HCT116 (cell line): Measurements from ENCODE around the gene EXOC4. TPM values are rescaled to one million over a fixed set of nuclear protein-coding genes. Genes with fewer than 3 reads are reported as not detected.

Experiments used
- ATAC-seq: fragments of 200-7000 bp; cut with Tn5 transposase; 2 replicates; pipeline ENCODE4 v1.9.1; 2020; ENCODE audit warnings: mild to moderate bottlenecking, moderate library complexity
- BruUV-seq: library from RNA; stranded (reverse); fragments of 400-500 nt; replicated peaks from 2 replicates; lab custom pipeline; 2021; lab: Mats Ljungman, UMichigan
- CTCF ChIA-PET: fragments of 300-600 bp; sonication (Branson Sonifier 250); formaldehyde crosslinking; loops from one replicate; lab custom pipeline; 2021; ENCODE audit warnings: antibody characterized with exemption; lab: Charles Lee
- POLR2A ChIA-PET: fragments of 300-600, 350-600 bp; sonication (Branson Sonifier 250); formaldehyde crosslinking; loops from one replicate; lab custom pipeline; 2021; ENCODE audit warnings: antibody characterized with exemption; lab: Charles Lee
- RAD21 ChIA-PET, 2 experiments: fragments of 300-600 bp; sonication (Branson Sonifier 250); formaldehyde crosslinking; loops; one replicate each; lab custom pipeline; 2023; ENCODE audit warnings: low total read pairs in 2 of 2; ENCODE audit not compliant: uncharacterized antibody in 2 of 2, unreplicated experiment in 2 of 2, low non-redundant PET in 1 of 2; lab: Charles Lee
- DNase-seq: peaks from one replicate; pipeline ENCODE4 v3.0.0-alpha.2; 2010; ENCODE audit warnings: low read depth, low spot score
- H2AFZ ChIP-seq: fragments of 200-600 bp; shearing (Covaris generic), sonication (generic); 2 replicates; pipeline ENCODE4 v1.6.1; 2017; ENCODE audit warnings: low read depth, mixed run types, mixed read lengths, antibody characterized with exemption, low read length; ENCODE audit not compliant: poor library complexity, severe bottlenecking
- H3K27ac ChIP-seq: 2 replicates; pipeline ENCODE4 v1.5.1; 2012; ENCODE audit warnings: low read depth, low read length
- H3K27me3 ChIP-seq: fragments of 200-600 bp; sonication (generic); 2 replicates; pipeline ENCODE4 v1.6.1; 2016; ENCODE audit warnings: mixed run types, low read length, mixed read lengths; ENCODE audit not compliant: insufficient read depth
- H3K36me3 ChIP-seq, 2 experiments: fragments of 200-500 bp in 1 of 2; fragments of 200-600 bp in 1 of 2; sonication (Bioruptor generic) in 1 of 2; sonication (generic) in 1 of 2; 2 replicates each; pipeline versions ENCODE4 v1.5.1 to v1.6.1; 2014 to 2016; ENCODE audit warnings: low read length in 2 of 2, inconsistent platforms in 1 of 2, mixed read lengths in 1 of 2, mixed run types in 1 of 2; ENCODE audit not compliant: insufficient read depth in 2 of 2, control insufficient read depth in 1 of 2
- H3K4me1 ChIP-seq, 2 experiments: fragments of 200-600 bp in 1 of 2; sonication (generic) in 1 of 2; 2 replicates each; pipeline versions ENCODE4 v1.5.1 to v1.6.1; 2012 to 2017; ENCODE audit warnings: low read length in 2 of 2, inconsistent platforms in 1 of 2, mild to moderate bottlenecking in 1 of 2, mixed read lengths in 1 of 2, mixed run types in 1 of 2, moderate library complexity in 1 of 2; ENCODE audit not compliant: insufficient read depth in 2 of 2, control insufficient read depth in 1 of 2
- H3K4me2 ChIP-seq: fragments of 200-600 bp; sonication (generic); 2 replicates; pipeline ENCODE4 v1.6.1; 2017; ENCODE audit warnings: mixed run types, low read length, mixed read lengths
- H3K4me3 ChIP-seq, 2 experiments: fragments of 200-600 bp in 1 of 2; sonication (generic) in 1 of 2; replicated peaks in 1 of 2; 2 replicates each; pipeline ENCODE4 v1.5.1; 2011 to 2016; ENCODE audit warnings: low read length in 2 of 2, control low read depth in 1 of 2, low read depth in 1 of 2, mild to moderate bottlenecking in 1 of 2, mixed read lengths in 1 of 2, mixed run types in 1 of 2
- H3K79me2 ChIP-seq: fragments of 200-600 bp; sonication (generic); 2 replicates; pipeline ENCODE4 v1.6.1; 2017; ENCODE audit warnings: mild to moderate bottlenecking, mixed run types, low read length, moderate library complexity, mixed read lengths; ENCODE audit not compliant: insufficient read depth
- H3K9ac ChIP-seq: fragments of 200-600 bp; sonication (generic); 2 replicates; pipeline ENCODE4 v1.6.1; 2016; ENCODE audit warnings: low read length, mixed read lengths
- H3K9me2 ChIP-seq: fragments of 200-600 bp; sonication (generic), shearing (Covaris generic); 2 replicates; pipeline ENCODE4 v1.6.1; 2017; ENCODE audit warnings: mixed run types, mild to moderate bottlenecking, moderate library complexity; ENCODE audit not compliant: insufficient read depth
- H3K9me3 ChIP-seq, 2 experiments: fragments of 200-500 bp in 1 of 2; fragments of 200-600 bp in 1 of 2; sonication (Bioruptor generic) in 1 of 2; sonication (generic) in 1 of 2; 2 replicates each; pipeline ENCODE4 v1.6.1; 2014 to 2017; ENCODE audit warnings: low read length in 2 of 2, mixed read lengths in 2 of 2, inconsistent platforms in 1 of 2, low read depth in 1 of 2, mild to moderate bottlenecking in 1 of 2, mixed run types in 1 of 2, moderate library complexity in 1 of 2; ENCODE audit not compliant: control insufficient read depth in 1 of 2, insufficient read depth in 1 of 2
- H4K20me1 ChIP-seq: fragments of 200-600 bp; sonication (generic), shearing (Covaris generic); 2 replicates; pipeline ENCODE4 v1.6.1; 2017; ENCODE audit warnings: mixed run types, mild to moderate bottlenecking, moderate library complexity; ENCODE audit not compliant: insufficient read depth
- CBX3 ChIP-seq: IDR thresholded peaks from 2 replicates; pipeline ENCODE4 v1.6.1; 2012; ENCODE audit warnings: low read depth
- CEBPB ChIP-seq: IDR thresholded peaks from 2 replicates; pipeline ENCODE4 v1.6.1; 2012; ENCODE audit warnings: low read depth
- EGR1 ChIP-seq: IDR thresholded peaks from 2 replicates; pipeline ENCODE4 v1.6.1; 2012; ENCODE audit warnings: low read depth
- ELF1 ChIP-seq: IDR thresholded peaks from 2 replicates; pipeline ENCODE4 v1.6.1; 2012; ENCODE audit warnings: low read depth, borderline replicate concordance
- EZH2 ChIP-seq: fragments of 200-600 bp; sonication (generic); IDR thresholded peaks from 2 replicates; pipeline ENCODE4 v1.6.1; 2017; ENCODE audit warnings: antibody characterized with exemption, mixed run types
- FOSL1 ChIP-seq: IDR thresholded peaks from 2 replicates; pipeline ENCODE4 v1.6.1; 2012; ENCODE audit warnings: low read depth
- MAX ChIP-seq: IDR thresholded peaks from 2 replicates; pipeline ENCODE4 v1.6.1; 2012
- SP1 ChIP-seq: IDR thresholded peaks from 2 replicates; pipeline ENCODE4 v1.6.1; 2012; ENCODE audit warnings: low read depth
- TCF7L2 ChIP-seq: IDR thresholded peaks from 2 replicates; pipeline ENCODE4 v1.7.0; 2011; ENCODE audit warnings: borderline replicate concordance, inconsistent platforms; ENCODE audit not compliant: insufficient read depth, insufficient read length; ENCODE audit errors: extremely low read depth
- ZFX ChIP-seq: fragments of 450-650 bp; IDR thresholded peaks from 2 replicates; pipeline ENCODE4 v1.6.1; 2017
- ZNF274 ChIP-seq: fragments of 200-500 bp; sonication (Bioruptor generic); IDR thresholded peaks from 2 replicates; pipeline ENCODE4 v1.6.1; 2014; ENCODE audit warnings: mild to moderate bottlenecking, low read depth, low read length, inconsistent platforms
- intact Hi-C: fragments of 100-400 bp; cut with micrococcal nuclease; formaldehyde crosslinking; loops from 2 replicates; pipeline ENCODE4 v1.10.0; 2022
- total RNA-seq: library from RNA; stranded (reverse); gene quantifications from one replicate; pipeline ENCODE4 v1.2.1, GENCODE V29; 2021; ENCODE audit not compliant: unreplicated experiment
- TF ChIP-seq, protein P1 (sequence below): IDR thresholded peaks from 2 replicates; pipeline ENCODE4 v1.6.1; 2012
- TF ChIP-seq, protein P2 (sequence below), 3 experiments: fragments of 200-600 bp in 1 of 3; sonication (generic) in 1 of 3; IDR thresholded peaks in 2 of 3; conservative IDR thresholded peaks in 1 of 3; 2 replicates each; pipeline ENCODE4 v1.5.1; 2012 to 2017; ENCODE audit warnings: low read depth in 2 of 3, low read length in 2 of 3, antibody characterized with exemption in 1 of 3, borderline replicate concordance in 1 of 3, control low read depth in 1 of 3, mild to moderate bottlenecking in 1 of 3, mixed read lengths in 1 of 3, mixed run types in 1 of 3, moderate library complexity in 1 of 3; ENCODE audit not compliant: insufficient read depth in 1 of 3

EXOC4 gene
- total RNA-seq, 1 experiment from 2014 or later: 40.3 TPM

DNA sequence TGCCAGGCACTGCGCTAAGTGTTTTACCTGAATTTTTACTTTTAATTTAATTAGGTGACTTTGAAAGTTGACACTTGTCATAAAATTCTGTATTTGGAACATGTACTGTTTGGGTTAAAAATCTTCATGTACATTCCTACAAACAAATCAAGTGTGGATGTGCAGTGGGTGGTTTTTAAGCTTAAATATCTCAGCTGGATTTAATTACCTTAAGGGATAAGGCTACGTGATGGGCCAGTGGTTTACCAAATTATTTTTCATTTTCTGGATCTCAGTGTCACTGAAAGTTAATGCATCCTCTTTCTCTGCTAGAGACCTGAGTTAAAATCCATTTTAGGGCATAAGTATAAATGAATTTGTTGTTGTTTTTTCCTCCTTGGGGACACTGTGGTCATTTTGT, 51.1 kb downstream of the EXOC4 start:
- Histone ChIP-seq H3K36me3 (0 out of 4 replicates have a peak, but pooled peaks cover 0 to 3% of the 10 kb centered on the region in 2 experiments), H3K9ac (no peak overlapping the region), H3K79me2 (no peaks in the 10 kb centered on the region; the same call in 1 of the 2 replicates), H3K9me3 (no peaks in the 10 kb centered on the region), H3K27ac (no peak overlapping the region), H3K9me2 (no peaks in the 10 kb centered on the region), H3K4me1 (no peaks in the 10 kb centered on the region), H4K20me1 (no peaks in the 10 kb centered on the region), H2AFZ (no peak overlapping the region), H3K4me3 (no peak overlapping the region), H3K27me3 (no peaks in the 10 kb centered on the region), H3K4me2 (no peak overlapping the region)
- TF ChIP-seq SP1 (no peak), ELF1 (no peak), ZNF274 (no peak), CEBPB (no peak), FOSL1 (no peak), EGR1 (no peak), TCF7L2 (no peak), EZH2 (no peak), ZFX (no peak), CBX3 (no peak), MAX (no peak)
- TF ChIP-seq, protein P1, sequence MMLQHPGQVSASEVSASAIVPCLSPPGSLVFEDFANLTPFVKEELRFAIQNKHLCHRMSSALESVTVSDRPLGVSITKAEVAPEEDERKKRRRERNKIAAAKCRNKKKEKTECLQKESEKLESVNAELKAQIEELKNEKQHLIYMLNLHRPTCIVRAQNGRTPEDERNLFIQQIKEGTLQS: no peak
- TF ChIP-seq, protein P2, sequence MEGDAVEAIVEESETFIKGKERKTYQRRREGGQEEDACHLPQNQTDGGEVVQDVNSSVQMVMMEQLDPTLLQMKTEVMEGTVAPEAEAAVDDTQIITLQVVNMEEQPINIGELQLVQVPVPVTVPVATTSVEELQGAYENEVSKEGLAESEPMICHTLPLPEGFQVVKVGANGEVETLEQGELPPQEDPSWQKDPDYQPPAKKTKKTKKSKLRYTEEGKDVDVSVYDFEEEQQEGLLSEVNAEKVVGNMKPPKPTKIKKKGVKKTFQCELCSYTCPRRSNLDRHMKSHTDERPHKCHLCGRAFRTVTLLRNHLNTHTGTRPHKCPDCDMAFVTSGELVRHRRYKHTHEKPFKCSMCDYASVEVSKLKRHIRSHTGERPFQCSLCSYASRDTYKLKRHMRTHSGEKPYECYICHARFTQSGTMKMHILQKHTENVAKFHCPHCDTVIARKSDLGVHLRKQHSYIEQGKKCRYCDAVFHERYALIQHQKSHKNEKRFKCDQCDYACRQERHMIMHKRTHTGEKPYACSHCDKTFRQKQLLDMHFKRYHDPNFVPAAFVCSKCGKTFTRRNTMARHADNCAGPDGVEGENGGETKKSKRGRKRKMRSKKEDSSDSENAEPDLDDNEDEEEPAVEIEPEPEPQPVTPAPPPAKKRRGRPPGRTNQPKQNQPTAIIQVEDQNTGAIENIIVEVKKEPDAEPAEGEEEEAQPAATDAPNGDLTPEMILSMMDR (IDR thresholded peaks at IDR 0.05 in 2 of 3, conservative IDR thresholded peaks at IDR 0.05 in 1 of 3; ENCODE audit: borderline replicate concordance in 1 of 3, insufficient read depth in 1 of 3, low read depth in 2 of 3, low read length in 2 of 3): no peak
- ChIA-PET POLR2A (no interaction called here), RAD21 (no interaction called here), CTCF (no interaction called here)
- BruUV-seq: no TSS peak
- DNase-seq: no peak
- ATAC-seq: no peak
- intact Hi-C loops: no loop called here
